Hematopoietic multipotent progenitor cell treated with erythropoietin and hydrocortisone succinate and interleukin-3 and kit ligand, for 4 days (in vitro differentiated cells): ENCODE data around the gene ATF7.
A peak's percentile ranks its signal among the peaks of the same experiment; 100 is the strongest.
"Not testable (repeated sequence)": the region's sequence is repeated elsewhere in the genome, so short reads cannot be mapped to it uniquely, and the experiment has no call there.

Source experiments
- DNase-seq: peaks from one replicate; pipeline ENCODE4 v3.0.0-alpha.2; 2015

ATF7 gene

GRCh38 chr12:53499266-53500141 lies 126.7 kb downstream of the ATF7 start, which contains the start of gene MAP3K12:
TSS of gene MAP3K12 (minus strand) at chr12:53499458. CDS start at chr12:53487391, 12,067 bp downstream.
- DNase-seq, result peak; percentile 76

DNA sequence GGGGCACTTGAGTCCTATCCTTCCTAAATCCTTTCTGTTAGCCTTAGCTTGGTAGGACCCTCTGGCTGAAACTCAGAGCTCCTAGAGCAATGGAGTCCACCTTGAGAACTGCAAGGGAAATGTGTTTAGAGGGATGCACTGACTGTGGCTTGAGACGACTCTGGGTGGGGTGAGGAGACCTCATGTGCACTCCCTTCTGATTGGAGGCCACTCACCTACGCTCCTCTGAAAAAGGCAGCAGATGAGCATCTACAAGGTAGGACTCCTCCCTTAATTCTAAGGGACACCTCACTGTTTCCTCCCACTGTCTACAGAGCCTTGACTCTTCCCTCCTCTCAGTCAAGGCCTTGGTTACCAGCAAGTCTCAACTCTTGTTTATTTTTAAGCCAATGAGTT lies 127.9 kb downstream of the ATF7 start:
- DNase-seq, result no peak

DNA sequence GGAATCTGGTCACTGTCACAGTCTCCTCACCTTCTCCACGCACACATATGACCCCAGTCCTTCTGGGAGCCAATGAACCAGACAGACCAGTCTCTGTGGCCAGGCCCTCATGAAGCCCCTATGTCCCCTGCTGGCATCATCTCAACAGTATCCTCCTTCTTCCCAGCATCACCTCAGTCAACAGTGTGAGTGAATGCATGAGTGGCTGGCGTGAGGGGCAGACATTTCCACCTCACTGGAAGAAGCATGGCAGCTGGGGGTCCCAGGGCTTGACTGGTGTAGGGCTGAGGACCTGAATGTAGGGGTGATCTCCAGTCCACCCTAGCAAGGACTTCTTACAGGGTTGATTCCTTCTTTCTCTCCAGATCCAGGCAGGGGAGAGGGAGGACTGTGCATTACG lies 128.7 kb downstream of the ATF7 start:
- DNase-seq, result no peak

GRCh38 chr12:53496752-53497032 lies 129.5 kb downstream of the ATF7 start:
- DNase-seq, result no peak

- peak; percentile 60 for DNase-seq
These were observed 130.1 kb downstream of the ATF7 start for GRCh38 chr12:53495903-53496751.

GRCh38 chr12:53493610-53494391 lies 132.4 kb downstream of the ATF7 start:
- DNase-seq, result no peak

DNA sequence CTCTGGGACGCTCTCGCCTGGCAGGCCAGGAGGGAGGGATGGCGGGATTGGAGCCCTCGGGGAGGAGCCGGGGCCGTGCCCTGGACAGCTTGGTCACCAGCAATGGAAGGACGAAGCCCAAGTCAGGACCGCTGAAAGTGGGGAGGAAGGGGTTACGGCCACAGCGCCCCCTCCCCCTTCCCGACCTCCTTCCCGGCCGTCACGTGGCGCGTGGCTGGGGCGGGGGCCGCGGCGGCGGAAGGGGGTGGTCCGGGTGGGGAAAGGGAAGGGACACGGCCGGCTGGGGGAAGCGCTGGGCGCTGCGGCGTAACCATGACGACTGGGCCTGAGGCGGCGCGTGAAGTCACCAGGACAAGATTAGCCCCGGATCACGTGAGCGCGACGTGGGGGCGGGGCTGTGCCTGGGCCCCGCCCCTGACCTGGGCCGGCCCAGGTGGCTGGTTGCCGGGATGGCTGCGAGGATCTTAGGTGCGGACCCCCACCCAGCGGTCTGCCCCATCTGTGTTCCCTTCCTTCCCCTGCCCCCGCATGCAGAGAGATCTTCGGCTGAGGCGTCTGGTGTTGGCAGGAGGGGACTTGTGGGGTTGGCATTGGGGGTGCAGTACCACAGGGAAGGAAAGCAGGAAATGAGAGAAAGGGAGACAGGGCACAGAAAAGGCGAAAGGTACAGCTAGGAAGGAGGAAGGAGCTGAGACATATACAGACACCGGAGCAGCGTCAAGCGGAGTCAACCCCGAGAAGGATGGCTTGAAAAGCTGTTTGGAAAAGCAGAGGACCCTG lies 133.2 kb downstream of the ATF7 start:
- peak; percentile 94 for DNase-seq

- DNase-seq, result no peak
These were observed 134.0 kb downstream of the ATF7 start for GRCh38 chr12:53492188-53492587.

DNA sequence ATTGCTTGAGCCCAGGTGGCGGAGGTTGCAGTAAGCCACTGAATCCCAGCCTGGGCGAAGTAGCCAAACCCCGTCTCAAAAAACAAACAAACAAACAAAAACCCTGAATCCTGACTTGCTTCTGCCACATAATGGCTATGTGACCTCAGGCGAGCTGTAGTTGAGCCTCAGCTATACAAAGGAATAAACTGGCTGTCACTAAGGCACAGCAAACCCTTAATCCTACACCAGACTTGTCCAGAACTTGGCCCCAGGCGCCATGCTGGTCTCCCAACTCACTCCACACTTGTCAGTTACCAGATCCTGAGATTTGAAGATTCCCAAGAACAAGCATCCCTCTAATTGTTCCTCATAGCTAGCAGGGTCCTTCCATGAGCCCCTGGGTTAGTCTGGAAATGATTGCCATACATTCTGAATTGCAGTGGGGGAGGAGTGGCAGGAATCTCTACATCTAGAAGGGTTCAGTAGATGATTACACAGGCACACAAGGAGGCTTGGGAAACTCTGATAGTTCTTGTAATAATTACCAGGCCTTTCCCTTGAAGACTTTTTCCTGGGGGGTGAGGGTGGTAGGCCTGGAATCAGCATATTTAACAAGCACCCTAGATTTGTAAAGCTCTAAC lies 136.8 kb downstream of the ATF7 start:
- no peak for DNase-seq

GRCh38 chr12:53486736-53487487 lies 139.3 kb downstream of the ATF7 start:
- DNase-seq, result no peak

DNA sequence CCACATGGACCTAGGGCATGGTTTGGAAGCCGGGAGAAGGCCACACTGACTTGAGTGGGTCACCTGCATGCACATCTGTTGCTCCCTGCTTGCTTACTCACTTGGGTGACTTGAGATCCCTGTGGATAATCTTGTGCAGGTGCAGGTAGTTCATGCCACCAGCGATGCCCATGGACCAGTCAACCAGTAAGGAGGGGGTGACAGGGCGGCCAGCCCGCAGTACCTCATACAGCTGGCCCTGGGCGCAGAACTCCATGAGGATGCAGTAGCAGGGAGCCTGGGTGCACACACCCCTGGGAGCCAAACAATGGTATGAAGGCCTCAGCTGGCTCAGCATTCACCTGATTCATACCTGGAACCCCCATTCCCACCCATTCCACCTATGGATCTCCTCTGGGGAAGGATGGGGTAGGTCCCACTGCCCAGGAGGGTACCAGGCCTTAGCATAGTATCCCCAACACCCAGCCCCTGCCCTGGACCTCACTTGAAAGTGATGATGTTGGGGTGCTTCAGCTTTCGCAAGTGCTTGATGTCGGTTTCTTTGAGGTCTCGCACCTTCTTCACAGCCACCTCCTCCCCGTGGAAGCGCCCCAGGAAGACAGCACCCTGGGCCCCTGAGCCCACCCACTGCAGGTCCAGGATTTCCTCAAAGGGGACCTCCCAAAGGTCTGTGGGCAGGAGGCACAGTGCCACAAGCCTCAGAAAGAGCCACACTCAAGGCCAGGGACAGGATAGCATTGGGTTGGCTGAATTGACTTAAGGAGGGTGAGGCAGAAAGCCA lies 140.0 kb downstream of the ATF7 start:
- DNase-seq, result no peak

DNA sequence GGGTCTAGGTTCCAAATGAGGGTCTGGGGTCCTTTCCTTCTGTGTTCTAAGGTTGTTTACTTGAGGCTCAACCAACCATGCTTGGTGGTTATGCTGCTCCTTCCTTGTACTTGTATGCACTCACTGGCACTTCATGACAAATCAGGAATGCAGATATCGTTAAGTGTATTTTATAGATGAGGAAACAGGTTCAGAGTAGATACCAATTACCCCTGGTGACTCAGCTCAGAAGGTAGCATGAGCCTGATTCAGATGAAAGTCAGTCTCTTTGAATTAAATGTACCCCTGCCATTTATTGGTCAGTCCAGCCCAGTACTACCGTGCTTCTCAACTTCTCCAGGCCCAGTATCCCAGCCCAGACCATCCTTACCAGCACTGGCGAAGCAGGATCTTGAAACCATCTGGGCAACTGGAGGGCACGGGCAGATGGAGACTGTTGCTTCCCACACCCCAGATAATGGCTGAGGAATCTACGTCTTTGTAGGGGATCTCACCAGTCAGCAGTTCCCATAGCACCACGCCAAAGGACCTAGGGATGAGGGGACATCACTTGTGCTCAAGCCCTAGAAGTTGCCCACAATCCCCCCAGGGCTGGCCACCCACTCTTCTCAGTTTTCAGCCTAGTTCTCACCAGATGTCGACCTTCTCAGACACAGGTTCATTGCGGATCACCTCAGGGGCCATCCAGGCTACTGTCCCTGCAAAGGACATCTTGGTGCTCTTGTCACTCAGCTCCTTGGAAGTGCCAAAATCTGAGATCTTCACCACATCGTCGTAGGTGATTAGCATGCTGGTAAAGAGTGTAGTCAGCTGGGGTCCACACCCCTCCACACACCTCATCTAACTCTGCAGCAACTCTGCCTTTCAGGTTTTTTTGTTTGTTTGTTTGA lies 141.3 kb downstream of the ATF7 start:
- DNase-seq, result no peak

DNA sequence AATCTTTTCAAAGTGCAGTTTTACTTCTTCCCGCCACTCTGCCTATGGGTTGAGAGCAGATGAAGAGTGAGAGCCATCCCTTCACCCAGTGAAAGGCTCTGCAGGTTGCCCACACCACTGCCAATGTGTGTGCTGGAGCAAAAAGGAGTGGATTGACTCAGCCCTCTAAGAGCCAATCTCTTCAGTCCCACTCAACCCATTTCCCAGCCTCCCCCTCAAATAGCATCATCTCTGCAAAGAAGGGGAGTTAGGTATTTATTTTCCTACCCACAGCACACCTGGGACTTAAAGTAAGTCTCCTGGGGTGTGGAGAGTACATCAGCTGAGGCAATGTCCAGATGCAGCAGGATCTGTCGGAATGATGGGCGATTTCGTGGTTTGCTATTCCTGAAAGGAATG lies 142.2 kb downstream of the ATF7 start:
- DNase-seq, result peak; percentile 23

- peak; percentile 40 for DNase-seq
These were observed 142.8 kb downstream of the ATF7 start for GRCh38 chr12:53483225-53483978.

DNA sequence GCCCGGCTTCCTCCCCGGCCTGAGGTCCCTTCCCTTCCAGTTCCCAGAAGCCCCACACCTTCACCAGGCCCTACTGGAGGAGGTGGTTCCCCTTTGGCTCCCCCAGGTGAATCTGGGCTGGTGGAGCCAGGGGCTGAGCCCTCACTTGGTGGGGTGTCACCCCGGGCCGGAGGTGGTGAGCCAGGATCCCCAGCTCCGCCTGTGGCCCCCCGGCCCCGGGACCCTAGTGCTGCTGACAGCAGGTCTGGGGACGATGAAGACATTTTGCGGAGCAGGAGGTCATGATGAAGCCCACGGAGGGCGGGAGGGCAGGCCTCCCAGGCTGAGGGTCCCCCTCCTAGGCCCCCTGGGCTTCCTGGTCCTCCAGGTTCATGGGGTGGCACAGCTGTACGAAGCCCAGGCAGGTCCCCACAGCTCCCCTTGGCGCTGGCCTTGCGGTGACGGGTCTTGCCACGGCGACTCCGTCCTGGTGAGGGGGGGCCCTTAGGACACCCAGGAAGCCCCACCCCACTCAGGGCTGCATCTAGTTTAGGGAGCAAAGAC lies 143.5 kb downstream of the ATF7 start:
- DNase-seq, result no peak

DNA sequence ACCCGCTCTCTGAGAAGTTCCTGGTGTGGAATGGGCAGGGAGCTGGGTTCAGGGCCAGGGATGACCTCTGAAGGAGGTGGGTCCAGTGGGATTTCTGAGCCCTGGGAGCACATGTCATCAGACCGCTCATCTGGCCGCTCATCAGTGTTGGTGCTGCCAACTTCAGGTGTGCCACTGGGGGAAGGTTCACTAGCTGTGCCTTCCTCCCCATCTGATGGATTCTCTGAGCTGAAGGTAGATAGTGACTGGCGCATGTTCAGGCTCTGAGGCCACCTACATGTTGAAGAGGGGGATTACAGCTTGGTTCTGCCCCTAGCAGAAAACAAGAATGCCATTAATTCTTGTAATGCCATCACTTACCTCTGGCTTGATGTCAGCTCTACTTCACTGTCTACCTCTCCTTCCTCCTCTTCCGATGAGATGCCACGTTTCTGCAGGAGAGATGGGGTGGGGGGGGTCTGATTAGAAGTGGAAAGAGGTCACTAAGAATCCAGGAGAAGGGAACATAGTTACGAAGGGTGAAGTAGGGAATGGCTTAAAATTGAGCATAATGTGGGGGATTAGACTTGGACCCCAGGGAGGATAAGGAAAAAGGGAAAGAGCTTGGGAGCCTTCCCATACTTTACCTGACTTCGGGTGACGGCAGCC lies 144.1 kb downstream of the ATF7 start:
- DNase-seq, result peak; percentile 65

DNA sequence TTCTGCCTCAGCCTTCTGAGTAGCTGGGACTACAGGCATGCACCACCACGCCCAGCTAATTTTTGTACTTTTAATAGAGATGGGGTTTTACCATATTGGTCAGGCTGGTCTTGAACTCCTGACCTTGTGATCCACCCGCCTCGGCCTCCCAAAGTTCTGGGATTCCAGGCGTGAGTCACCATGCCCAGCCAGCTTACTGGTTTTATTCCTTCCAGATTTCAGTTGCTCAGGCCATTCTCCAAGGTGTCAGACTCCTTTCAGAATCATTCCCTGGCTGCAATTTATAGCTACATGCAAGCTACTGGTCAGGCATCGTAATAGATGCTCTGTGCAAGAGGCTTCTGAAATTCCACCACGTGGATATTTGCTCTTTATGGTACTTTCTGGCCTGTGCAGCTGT lies 144.7 kb downstream of the ATF7 start:
- not testable (repeated sequence) for DNase-seq
